ENCODE results near the gene BDH1.

BDH1 gene

DNA sequence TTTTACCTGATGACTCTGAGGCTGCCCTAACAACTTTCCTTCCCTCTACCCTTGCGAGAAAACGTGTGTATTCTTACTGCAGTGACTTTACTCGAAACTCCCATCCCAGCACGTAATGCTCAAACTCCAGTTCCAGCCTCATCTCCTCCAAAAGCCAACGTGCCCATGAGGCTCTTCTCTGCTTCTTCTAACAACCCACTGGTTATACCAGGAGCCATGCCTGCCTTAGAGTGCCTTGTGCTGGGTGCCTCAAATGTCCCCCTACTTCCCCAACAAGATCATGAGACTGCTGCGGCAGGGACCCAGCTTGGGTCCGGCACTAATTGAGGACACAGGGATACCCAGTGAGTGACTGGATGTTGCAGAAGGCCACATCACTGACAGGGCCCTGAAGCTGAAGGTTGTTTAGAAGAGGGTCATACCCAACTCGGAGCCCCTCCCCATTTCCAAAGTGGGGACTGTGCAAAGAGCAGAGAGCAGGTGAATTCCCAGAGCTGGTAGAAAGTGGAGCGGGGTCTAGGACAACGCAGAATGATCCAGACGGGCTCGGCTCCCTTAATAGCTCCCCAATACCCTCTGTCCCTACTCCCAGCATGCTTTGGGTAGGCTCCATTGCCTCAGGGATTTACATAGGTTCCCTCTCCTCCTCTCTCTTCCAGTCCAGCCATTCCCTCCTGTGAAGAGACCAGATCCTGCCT, 71.4 kb downstream of the BDH1 start:
- Histone ChIP-seq H4K8ac (ENCODE audit: low read depth, low read length) (no peak overlapping the region), H3K4ac (ENCODE audit: low read length) (no peak overlapping the region), H2BK5ac (ENCODE audit: low read length) (no peak overlapping the region), H2AFZ (ENCODE audit: low read length) (no peak overlapping the region), H3K9me3 (replicated peaks in 1 of 2; ENCODE audit: control insufficient read depth in 2 of 2, insufficient read depth in 1 of 2, low read depth in 1 of 2, low read length in 2 of 2) (no peaks in the 10 kb centered on the region), H3K27me3 (ENCODE audit: control insufficient read depth in 3 of 3, insufficient read depth in 3 of 3, low read depth in 1 of 3, low read length in 3 of 3) (peaks cover 0 to 18% (median 0%) of the 10 kb centered on the region in 3 experiments), H2BK15ac (ENCODE audit: low read length) (no peak overlapping the region), H3K36me3 (replicated peaks in 1 of 2; ENCODE audit: control insufficient read depth in 2 of 2, insufficient read depth in 2 of 2, low read length in 2 of 2) (no peaks in the 10 kb centered on the region), H3K27ac (replicated peaks; ENCODE audit: low read length) (no peak overlapping the region), H3K79me1 (ENCODE audit: low read depth, low read length) (no peaks in the 10 kb centered on the region), H3K9ac (ENCODE audit: low read depth, low read length, poor library complexity) (no peak overlapping the region), H3K18ac (ENCODE audit: low read length) (no peak overlapping the region), H2BK12ac (ENCODE audit: low read length) (no peak overlapping the region), H3K4me1 (ENCODE audit: control insufficient read depth in 2 of 2, insufficient read depth in 1 of 2, low read depth in 1 of 2, low read length in 2 of 2) (peaks cover 0 to 3% of the 10 kb centered on the region in 2 donors), H3K4me3 (ENCODE audit: low read length in 2 of 2) (no peak overlapping the region), H3K23ac (ENCODE audit: low read depth, low read length, poor library complexity) (no peak overlapping the region), H2AK5ac (ENCODE audit: low read depth, low read length) (peak overlapping the region; percentile 70), H3K4me2 (ENCODE audit: insufficient read depth, low read length, poor library complexity, severe bottlenecking) (no peak overlapping the region), H4K91ac (ENCODE audit: low read depth, low read length, poor library complexity) (no peak overlapping the region), H2BK120ac (ENCODE audit: low read depth, low read length) (no peak overlapping the region), H3K14ac (ENCODE audit: low read length) (no peak overlapping the region)
- no peak for DNase-seq (ENCODE audit: low spot score)
- WGBS, 2 donors (ENCODE audit: extremely low coverage in 2 of 2, insufficient read length in 2 of 2, insufficient replicate concordance in 1 of 2): no CpG with 5 or more reads among the region's 12 CpGs

GRCh38 chr3:197482001-197482400, 73.8 kb downstream of the BDH1 start:
- no peak overlapping the region for H3K4me3 ChIP-seq (ENCODE audit: low read length in 2 of 2)
- DNase-seq (ENCODE audit: low spot score): no peak
- no peaks in the 10 kb centered on the region for H3K36me3 ChIP-seq (replicated peaks in 1 of 2; ENCODE audit: control insufficient read depth in 2 of 2, insufficient read depth in 2 of 2, low read length in 2 of 2)
- H3K9me3 ChIP-seq (replicated peaks in 1 of 2; ENCODE audit: control insufficient read depth in 2 of 2, insufficient read depth in 1 of 2, low read depth in 1 of 2, low read length in 2 of 2): no peaks in the 10 kb centered on the region
- no peak overlapping the region for H3K23ac ChIP-seq (ENCODE audit: low read depth, low read length, poor library complexity)
- peaks cover 3 to 9% of the 10 kb centered on the region in 2 donors for H3K4me1 ChIP-seq (ENCODE audit: control insufficient read depth in 2 of 2, insufficient read depth in 1 of 2, low read depth in 1 of 2, low read length in 2 of 2)
- no peak overlapping the region for H3K27ac ChIP-seq (replicated peaks; ENCODE audit: low read length)
- no peak overlapping the region for H4K8ac ChIP-seq (ENCODE audit: low read depth, low read length)
- no peak overlapping the region for H2BK12ac ChIP-seq (ENCODE audit: low read length)
- H3K4ac ChIP-seq (ENCODE audit: low read length): no peak overlapping the region
- H2AK5ac ChIP-seq (ENCODE audit: low read depth, low read length): no peak overlapping the region
- no peak overlapping the region for H4K91ac ChIP-seq (ENCODE audit: low read depth, low read length, poor library complexity)
- H3K18ac ChIP-seq (ENCODE audit: low read length): no peak overlapping the region
- no peak overlapping the region for H3K9ac ChIP-seq (ENCODE audit: low read depth, low read length, poor library complexity)
- H2BK15ac ChIP-seq (ENCODE audit: low read length): no peak overlapping the region
- H2BK5ac ChIP-seq (ENCODE audit: low read length): no peak overlapping the region
- H3K14ac ChIP-seq (ENCODE audit: low read length): no peak overlapping the region
- H2AFZ ChIP-seq (ENCODE audit: low read length): no peak overlapping the region
- no peaks in the 10 kb centered on the region for H3K79me1 ChIP-seq (ENCODE audit: low read depth, low read length)
- WGBS, 2 donors (ENCODE audit: extremely low coverage in 2 of 2, insufficient read length in 2 of 2, insufficient replicate concordance in 1 of 2): no CpG with 5 or more reads among the region's 4 CpGs
- H3K4me2 ChIP-seq (ENCODE audit: insufficient read depth, low read length, poor library complexity, severe bottlenecking): no peak overlapping the region
- H2BK120ac ChIP-seq (ENCODE audit: low read depth, low read length): no peak overlapping the region
- peaks cover 0 to 13% (median 0%) of the 10 kb centered on the region in 3 experiments for H3K27me3 ChIP-seq (ENCODE audit: control insufficient read depth in 3 of 3, insufficient read depth in 3 of 3, low read depth in 1 of 3, low read length in 3 of 3)

GRCh38 chr3:197480320-197480719, 75.4 kb downstream of the BDH1 start:
- Histone ChIP-seq H3K9me3 (replicated peaks in 1 of 2; ENCODE audit: control insufficient read depth in 2 of 2, insufficient read depth in 1 of 2, low read depth in 1 of 2, low read length in 2 of 2) (no peaks in the 10 kb centered on the region), H4K91ac (ENCODE audit: low read depth, low read length, poor library complexity) (no peak overlapping the region), H3K79me1 (ENCODE audit: low read depth, low read length) (no peaks in the 10 kb centered on the region), H3K36me3 (replicated peaks in 1 of 2; ENCODE audit: control insufficient read depth in 2 of 2, insufficient read depth in 2 of 2, low read length in 2 of 2) (no peaks in the 10 kb centered on the region), H4K8ac (ENCODE audit: low read depth, low read length) (no peak overlapping the region), H2BK12ac (ENCODE audit: low read length) (no peak overlapping the region), H3K23ac (ENCODE audit: low read depth, low read length, poor library complexity) (no peak overlapping the region), H3K9ac (ENCODE audit: low read depth, low read length, poor library complexity) (no peak overlapping the region), H3K27me3 (ENCODE audit: control insufficient read depth in 3 of 3, insufficient read depth in 3 of 3, low read depth in 1 of 3, low read length in 3 of 3) (peaks cover 0 to 10% (median 0%) of the 10 kb centered on the region in 3 experiments), H3K14ac (ENCODE audit: low read length) (no peak overlapping the region), H3K4me3 (ENCODE audit: low read length in 2 of 2) (no peak overlapping the region), H3K27ac (replicated peaks; ENCODE audit: low read length) (no peak overlapping the region), H2BK120ac (ENCODE audit: low read depth, low read length) (no peak overlapping the region), H3K4me2 (ENCODE audit: insufficient read depth, low read length, poor library complexity, severe bottlenecking) (no peak overlapping the region), H2AFZ (ENCODE audit: low read length) (no peak overlapping the region), H2BK15ac (ENCODE audit: low read length) (no peak overlapping the region), H3K4ac (ENCODE audit: low read length) (no peak overlapping the region), H2BK5ac (ENCODE audit: low read length) (no peak overlapping the region), H2AK5ac (ENCODE audit: low read depth, low read length) (no peak overlapping the region), H3K4me1 (ENCODE audit: control insufficient read depth in 2 of 2, insufficient read depth in 1 of 2, low read depth in 1 of 2, low read length in 2 of 2) (peaks cover 3 to 13% of the 10 kb centered on the region in 2 donors), H3K18ac (ENCODE audit: low read length) (no peak overlapping the region)
- no peak for DNase-seq (ENCODE audit: low spot score)
- no CpG with 5 or more reads among the region's 3 CpGs for WGBS, 2 donors (ENCODE audit: extremely low coverage in 2 of 2, insufficient read length in 2 of 2, insufficient replicate concordance in 1 of 2)

GRCh38 chr3:197478746-197479668, 76.8 kb downstream of the BDH1 start:
- H3K79me1 ChIP-seq (ENCODE audit: low read depth, low read length): no peaks in the 10 kb centered on the region
- H3K27me3 ChIP-seq (ENCODE audit: control insufficient read depth in 3 of 3, insufficient read depth in 3 of 3, low read depth in 1 of 3, low read length in 3 of 3): peaks cover 0 to 8% (median 0%) of the 10 kb centered on the region in 3 experiments
- no peak overlapping the region for H4K91ac ChIP-seq (ENCODE audit: low read depth, low read length, poor library complexity)
- H2BK15ac ChIP-seq (ENCODE audit: low read length): no peak overlapping the region
- no peak for DNase-seq (ENCODE audit: low spot score)
- no peak overlapping the region for H2BK120ac ChIP-seq (ENCODE audit: low read depth, low read length)
- H3K18ac ChIP-seq (ENCODE audit: low read length): peak overlapping the region; percentile 49
- no peak overlapping the region for H3K4ac ChIP-seq (ENCODE audit: low read length)
- H3K36me3 ChIP-seq (replicated peaks in 1 of 2; ENCODE audit: control insufficient read depth in 2 of 2, insufficient read depth in 2 of 2, low read length in 2 of 2): no peaks in the 10 kb centered on the region
- H2AFZ ChIP-seq (ENCODE audit: low read length): peak overlapping the region; percentile 69
- no peak overlapping the region for H3K23ac ChIP-seq (ENCODE audit: low read depth, low read length, poor library complexity)
- H2BK12ac ChIP-seq (ENCODE audit: low read length): no peak overlapping the region
- no peak overlapping the region for H3K4me3 ChIP-seq (ENCODE audit: low read length in 2 of 2)
- H2AK5ac ChIP-seq (ENCODE audit: low read depth, low read length): no peak overlapping the region
- no peak overlapping the region for H3K4me2 ChIP-seq (ENCODE audit: insufficient read depth, low read length, poor library complexity, severe bottlenecking)
- WGBS, 2 donors (ENCODE audit: extremely low coverage in 2 of 2, insufficient read length in 2 of 2, insufficient replicate concordance in 1 of 2): no CpG with 5 or more reads among the region's 11 CpGs
- no peaks in the 10 kb centered on the region for H3K9me3 ChIP-seq (replicated peaks in 1 of 2; ENCODE audit: control insufficient read depth in 2 of 2, insufficient read depth in 1 of 2, low read depth in 1 of 2, low read length in 2 of 2)
- H3K27ac ChIP-seq (replicated peaks; ENCODE audit: low read length): peak overlapping the region; percentile 50
- no peak overlapping the region for H3K9ac ChIP-seq (ENCODE audit: low read depth, low read length, poor library complexity)
- H3K4me1 ChIP-seq (ENCODE audit: control insufficient read depth in 2 of 2, insufficient read depth in 1 of 2, low read depth in 1 of 2, low read length in 2 of 2): peaks cover 3 to 13% of the 10 kb centered on the region in 2 donors
- no peak overlapping the region for H3K14ac ChIP-seq (ENCODE audit: low read length)
- no peak overlapping the region for H2BK5ac ChIP-seq (ENCODE audit: low read length)
- no peak overlapping the region for H4K8ac ChIP-seq (ENCODE audit: low read depth, low read length)

All from neuronal stem cell (in vitro differentiated cells).